HG03139 (cell line): Measurements from ENCODE around the gene RIN1.
A peak's percentile ranks its signal among the peaks of the same experiment; 100 is the strongest.
"Not testable (repeated sequence)": the region's sequence is repeated elsewhere in the genome, so short reads cannot be mapped to it uniquely, and the experiment has no call there.

Experiments
- ATAC-seq: cut with Tn5 transposase; IDR thresholded peaks from one replicate; pipeline ENCODE4 v1.9.1; 2021; ENCODE audit not compliant: unreplicated experiment

The RIN1 gene

GRCh38 chr11:66360406-66361073, 24.3 kb upstream of the RIN1 start:
- no peak for ATAC-seq

DNA sequence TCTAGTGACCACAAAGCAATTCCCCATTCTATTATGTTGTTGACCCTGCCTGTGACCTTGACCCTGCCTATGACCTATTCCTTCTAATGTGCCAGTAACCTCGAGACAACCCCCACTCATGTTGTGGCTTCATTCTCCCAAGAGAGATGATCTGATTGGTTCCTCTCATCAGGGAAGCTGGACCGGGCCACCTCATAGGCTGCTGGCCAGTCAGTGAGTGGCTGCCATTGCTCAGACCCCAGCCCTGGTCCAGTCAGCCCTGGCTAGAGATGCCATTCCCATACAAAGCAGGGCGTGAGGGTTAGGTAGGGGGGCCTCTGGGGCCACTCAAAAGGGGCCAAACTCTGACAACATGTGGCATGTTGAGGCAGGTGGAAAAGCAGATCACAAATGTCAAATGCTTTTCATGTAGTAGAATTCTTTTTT, 23.4 kb upstream of the RIN1 start:
- ATAC-seq, result no peak

DNA sequence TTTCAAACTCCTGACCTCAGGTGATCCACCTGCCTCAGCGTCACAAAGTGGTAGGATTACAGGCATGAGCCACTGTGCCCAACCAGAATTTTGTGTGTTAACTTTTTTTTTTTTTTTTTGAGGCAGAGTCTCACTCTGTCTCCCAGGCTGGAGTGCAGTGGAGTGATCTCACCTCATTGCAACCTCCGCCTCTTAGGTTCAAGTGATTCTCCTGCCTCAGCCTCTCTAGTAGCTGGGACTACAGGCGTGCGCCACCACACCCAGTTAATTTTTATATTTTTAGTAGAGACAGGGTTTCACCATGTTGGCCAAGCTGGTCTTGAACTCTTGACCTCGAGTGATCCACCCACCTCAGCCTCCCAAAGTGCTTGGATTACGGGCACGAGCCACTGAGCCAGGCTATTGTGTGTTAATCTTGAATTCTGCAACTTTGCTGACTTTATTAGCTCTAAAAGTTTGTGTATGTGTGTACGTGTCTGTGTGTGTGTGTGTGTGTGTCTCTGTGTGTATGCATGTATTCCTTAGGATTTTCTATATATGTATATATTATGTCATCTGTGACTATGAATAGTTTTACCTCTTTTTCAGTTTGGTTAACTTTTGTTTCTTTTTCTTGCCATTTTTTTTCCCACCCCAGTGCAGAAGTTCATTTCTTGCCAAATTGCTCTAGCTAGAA, 14.5 kb upstream of the RIN1 start:
- ATAC-seq, result not testable (repeated sequence)

DNA sequence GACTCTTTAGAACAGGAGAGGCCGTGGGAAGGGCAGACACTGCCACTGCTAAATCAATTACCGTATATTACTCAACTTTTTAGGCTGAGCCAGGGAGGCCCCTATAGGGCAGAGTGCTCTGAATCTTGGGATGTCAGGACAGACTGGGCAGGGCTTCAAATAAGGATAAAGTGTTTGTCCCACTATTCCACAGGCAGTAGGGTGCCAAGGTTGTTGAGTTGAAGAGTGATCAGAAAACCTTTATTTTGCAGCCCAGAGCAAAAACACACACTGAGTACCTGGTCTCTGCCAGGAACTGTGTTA, 12.8 kb upstream of the RIN1 start:
- ATAC-seq, result no peak

DNA sequence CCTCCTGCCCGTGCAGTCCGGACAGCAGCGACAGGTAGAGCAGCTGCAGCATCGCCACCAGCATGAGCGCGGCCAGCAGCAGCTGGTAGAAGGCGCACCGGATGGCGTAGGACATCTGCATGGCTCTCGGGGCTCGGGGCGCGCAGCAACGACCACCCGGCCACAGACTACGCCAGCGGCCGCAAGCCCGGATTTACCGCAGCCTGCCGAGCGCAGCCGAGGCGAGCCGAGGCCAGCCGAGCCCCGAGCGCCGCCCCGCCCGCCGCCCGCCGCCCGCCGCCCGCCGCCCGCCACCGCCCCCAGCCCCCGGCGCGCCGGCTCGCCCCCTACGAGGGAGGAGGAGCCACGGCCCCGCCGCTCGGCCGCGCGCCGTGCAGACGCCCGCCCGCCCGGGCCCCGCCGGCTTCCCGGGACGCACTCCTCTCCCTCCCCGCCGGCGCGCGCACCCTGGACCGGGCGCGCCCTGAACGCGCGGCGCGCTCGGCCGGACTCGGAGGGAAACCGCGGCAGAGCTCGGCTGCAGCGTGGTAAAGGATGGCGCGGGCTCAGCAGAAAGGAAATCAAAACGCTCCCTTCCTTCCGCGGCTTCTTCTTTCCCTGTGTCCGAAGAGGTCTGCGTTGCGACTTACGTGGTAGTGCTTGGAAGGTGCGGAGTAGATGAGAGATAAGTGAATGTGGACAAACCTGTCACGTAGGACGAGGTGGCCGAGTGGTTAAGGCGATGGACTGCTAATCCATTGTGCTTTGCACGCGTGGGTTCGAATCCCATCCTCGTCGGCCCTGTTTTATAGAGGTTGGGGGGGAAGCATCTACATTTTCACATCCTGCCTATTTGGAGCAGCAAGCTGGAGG, 11.4 kb upstream of the RIN1 start, which contains the start of gene B4GAT1:
TSS of gene B4GAT1 (minus strand) at position 205 of the 852 bp plus-strand sequence. CDS start at position 121, 84 bp downstream.
- ATAC-seq, result peak; percentile 39

DNA sequence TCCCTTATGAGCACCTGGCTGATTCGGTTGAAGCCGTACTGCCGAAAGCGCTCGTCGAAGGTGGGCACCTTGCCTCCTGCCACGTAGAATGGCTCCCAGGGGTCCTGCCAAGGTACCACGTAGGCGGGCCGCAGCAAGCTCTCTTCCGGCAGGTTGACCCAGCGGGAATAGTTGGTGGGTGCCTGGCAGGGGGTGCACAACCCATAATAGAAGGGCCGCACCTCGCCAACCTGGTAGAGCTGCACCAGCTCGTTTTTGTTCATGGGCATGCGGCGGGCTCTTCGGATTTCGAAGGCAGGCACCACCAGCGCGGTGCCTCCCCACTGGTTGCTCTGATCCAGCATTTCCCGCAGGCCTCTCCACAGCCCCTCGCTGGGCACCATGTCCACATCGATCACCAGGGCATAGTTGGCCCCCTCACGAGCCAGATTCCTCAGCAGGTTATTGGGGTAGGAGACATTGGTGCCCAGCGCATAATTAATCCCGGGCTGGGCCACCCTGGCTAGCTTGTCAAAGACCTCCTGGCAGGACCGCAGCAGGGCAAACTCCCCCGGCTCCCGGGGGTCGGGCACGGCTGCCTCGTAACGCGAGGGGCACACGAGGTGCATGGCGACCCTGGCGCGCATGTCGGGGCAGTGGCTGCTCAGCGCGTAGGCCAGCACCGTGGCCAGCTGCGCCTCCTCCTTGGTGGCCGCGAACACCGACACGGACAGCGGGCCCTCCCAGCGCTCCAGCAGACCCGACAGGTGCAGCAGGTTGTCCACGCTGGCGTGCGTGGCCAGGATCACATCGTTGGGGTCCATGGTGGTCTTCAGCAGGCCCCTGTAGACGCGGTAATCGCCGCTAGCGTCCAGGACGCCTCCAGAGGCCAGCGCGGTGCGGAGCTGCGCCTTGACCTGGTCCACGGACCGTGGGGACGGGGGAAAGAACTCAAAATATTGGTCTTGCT, 10.5 kb upstream of the RIN1 start:
- no peak for ATAC-seq

GRCh38 chr11:66345316-66345649, 9.0 kb upstream of the RIN1 start:
- ATAC-seq, result peak; percentile 3

DNA sequence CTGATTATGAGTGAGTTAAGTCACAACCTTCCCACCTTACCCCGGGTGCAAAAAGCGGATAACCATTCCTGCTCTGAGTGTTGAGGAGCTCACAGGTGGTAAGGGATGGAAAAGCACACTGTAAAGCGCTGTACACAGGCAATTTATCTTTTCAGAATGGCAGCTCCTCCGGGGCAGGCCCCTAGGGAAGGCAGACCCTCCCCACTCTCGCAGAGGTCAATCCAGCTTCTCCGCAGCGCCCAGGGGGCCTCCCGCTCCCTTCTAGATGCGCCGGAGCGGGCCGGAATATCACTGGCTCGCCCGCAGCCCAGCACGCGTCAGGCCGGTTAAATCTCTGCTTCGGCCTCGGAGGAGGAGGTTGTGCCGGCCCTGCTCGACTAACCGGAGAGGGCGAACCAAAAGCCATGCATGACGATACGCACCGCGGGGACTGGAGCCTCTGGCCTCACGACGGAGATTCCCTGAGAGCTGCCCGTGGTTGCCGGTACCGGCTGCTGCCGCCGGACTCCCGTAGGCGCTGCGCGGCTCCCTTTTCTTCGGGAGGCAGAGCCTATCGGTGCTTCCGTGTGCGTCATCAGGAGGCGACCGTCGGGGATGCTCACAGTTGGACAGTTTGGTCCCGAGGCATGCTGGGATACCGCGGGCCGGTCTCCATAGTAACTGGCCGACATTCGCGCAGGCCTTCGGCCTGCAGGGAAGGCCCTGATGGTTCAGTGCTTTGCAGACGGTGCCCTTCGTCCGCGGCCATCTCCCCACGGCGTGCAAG, 8.5 kb upstream of the RIN1 start, which contains the start of gene BRMS1:
TSS of gene BRMS1 (minus strand) at position 555 of the 766 bp plus-strand sequence. CDS start 2,870 bp downstream, outside the sequence.
- ATAC-seq, result peak; percentile 47

DNA sequence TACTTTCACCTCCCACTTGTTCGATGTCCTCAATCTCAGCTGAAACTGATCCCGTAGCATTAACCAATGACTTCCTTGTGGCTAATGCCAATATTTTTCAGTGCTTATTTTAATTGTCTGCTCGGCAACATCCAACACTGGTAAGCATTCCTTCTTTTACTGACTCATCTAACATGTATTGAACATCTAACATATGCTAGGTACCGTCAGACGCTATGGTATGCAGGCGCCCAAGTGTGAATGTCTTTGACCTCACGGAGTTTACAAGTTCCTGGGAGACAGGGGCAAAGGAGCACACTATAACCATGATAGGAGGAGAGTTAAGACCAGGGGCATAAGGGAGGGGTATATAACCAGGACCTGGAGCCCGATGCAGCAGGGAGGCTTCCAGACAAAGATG, 6.9 kb upstream of the RIN1 start:
- no peak for ATAC-seq

GRCh38 chr11:66341502-66342126, 5.4 kb upstream of the RIN1 start:
- ATAC-seq, result no peak

DNA sequence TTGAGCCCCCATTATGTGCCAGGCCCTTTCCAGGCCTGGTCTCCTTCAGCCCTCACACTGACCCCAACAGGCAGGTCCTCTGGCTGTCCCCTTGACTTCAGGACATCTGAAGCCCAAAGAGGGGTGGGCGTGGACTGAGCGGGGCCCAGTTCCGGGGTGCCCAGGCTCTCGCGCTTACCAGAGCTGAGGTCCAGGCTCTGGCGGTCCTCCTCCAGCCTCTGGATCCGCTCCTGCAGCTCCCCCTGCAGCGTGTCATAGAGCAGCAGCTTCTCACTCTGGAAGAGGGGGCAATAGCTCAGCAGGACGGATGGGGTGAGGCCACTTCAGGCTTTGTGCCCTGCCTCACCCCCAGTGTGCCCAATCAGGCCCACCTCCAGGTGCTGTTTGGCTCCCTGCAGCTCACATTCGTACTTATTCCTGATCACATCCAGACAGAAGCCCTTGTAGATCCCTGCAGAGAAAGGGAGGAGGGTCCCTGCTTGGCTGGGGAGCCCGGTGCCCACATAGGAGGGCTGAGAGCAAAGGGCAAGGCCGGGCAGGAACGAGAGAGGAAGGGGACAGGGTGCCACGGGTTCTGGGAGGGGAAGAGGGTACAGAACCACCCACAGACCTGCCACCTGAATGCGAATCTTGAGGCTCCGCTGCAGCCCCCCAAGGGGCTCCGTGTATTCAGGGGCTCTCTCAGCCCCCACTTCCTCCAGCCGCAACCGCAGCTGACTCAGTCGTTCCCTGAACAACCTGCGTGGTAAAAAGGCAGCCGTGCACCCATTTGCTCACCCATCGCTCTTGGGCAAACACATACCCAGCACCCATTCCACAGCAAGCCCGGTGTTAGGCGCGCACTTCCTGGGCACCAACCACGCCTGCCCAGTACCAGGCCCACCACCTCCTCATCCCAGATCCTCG, 4.6 kb upstream of the RIN1 start:
- no peak for ATAC-seq

GRCh38 chr11:66339686-66340483, 3.7 kb upstream of the RIN1 start:
- no peak for ATAC-seq

DNA sequence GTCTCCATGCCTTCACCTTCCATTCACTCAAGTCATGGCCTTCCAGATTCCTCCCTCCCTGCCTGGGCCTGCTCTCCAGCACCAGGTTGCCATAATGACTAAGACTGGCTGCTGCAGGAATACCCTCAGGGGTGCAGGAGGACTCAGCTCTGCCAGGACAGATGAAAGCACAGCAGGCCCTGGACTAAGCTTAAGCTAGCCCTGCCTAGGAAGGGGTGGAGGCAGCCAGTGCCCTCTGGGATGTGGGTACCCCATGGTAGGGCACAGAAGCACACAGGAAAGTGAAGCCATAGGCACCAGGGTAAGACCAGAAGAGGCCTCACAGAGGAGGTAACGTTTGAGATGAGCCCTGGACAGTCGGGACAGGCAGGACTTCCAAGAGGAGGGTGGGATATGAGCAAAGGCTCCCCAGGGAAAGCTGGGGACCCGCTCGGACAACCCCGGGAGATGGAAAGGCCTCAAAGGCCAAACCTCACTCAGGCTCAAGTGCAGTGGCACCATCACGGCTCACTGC, 3.0 kb upstream of the RIN1 start:
- no peak for ATAC-seq

GRCh38 chr11:66338276-66339161, 2.3 kb upstream of the RIN1 start:
- no peak for ATAC-seq

GRCh38 chr11:66337103-66337899, 1.1 kb upstream of the RIN1 start:
- ATAC-seq, result no peak
